Panc1 (cell line): ENCODE data around the gene GXYLT1. TPM values are rescaled to one million over a fixed set of nuclear protein-coding genes. Genes with fewer than 3 reads are reported as not detected.

Experiments
- ATAC-seq: fragments of 200-7000 bp; cut with Tn5 transposase; 2 replicates; pipeline ENCODE4 v1.9.1; 2020; ENCODE audit warnings: mild to moderate bottlenecking, moderate library complexity
- BruUV-seq: library from RNA; stranded (reverse); fragments of 400-500 nt; replicated peaks from 2 replicates; lab custom pipeline; 2021; lab: Mats Ljungman, UMichigan
- CTCF ChIA-PET: fragments of 300-600 bp; sonication (Branson Sonifier 250); formaldehyde crosslinking; loops from one replicate; lab custom pipeline; 2022; ENCODE audit warnings: antibody characterized with exemption; lab: Charles Lee
- POLR2A ChIA-PET: fragments of 300-600 bp; sonication (Branson Sonifier 250); formaldehyde crosslinking; loops from one replicate; lab custom pipeline; 2022; ENCODE audit warnings: antibody characterized with exemption; lab: Charles Lee
- DNase-seq: peaks from one replicate; pipeline ENCODE4 v3.0.0-alpha.2; 2010; ENCODE audit warnings: low read depth, low spot score
- H3K27ac ChIP-seq: 2 replicates; pipeline ENCODE4 v1.5.1; 2011; ENCODE audit warnings: mild to moderate bottlenecking, low read length, inconsistent platforms
- H3K27me3 ChIP-seq: fragments of 200-500 bp; sonication (Bioruptor generic); 2 replicates; pipeline ENCODE4 v1.6.0; 2014; ENCODE audit warnings: low read length, inconsistent platforms; ENCODE audit not compliant: control insufficient read depth, insufficient read depth
- H3K36me3 ChIP-seq: fragments of 200-500 bp; sonication (Bioruptor generic); 2 replicates; pipeline ENCODE4 v1.5.1; 2014; ENCODE audit warnings: inconsistent platforms, mild to moderate bottlenecking, low read length, moderate library complexity; ENCODE audit not compliant: control insufficient read depth, insufficient read depth
- H3K4me1 ChIP-seq: 2 replicates; pipeline ENCODE4 v1.5.1; 2011; ENCODE audit warnings: inconsistent platforms, mild to moderate bottlenecking, low read length, moderate library complexity; ENCODE audit not compliant: control insufficient read depth, insufficient read depth
- H3K4me3 ChIP-seq, 2 experiments: 2 replicates each; pipeline ENCODE4 v1.5.1; 2011 to 2012; ENCODE audit warnings: low read depth in 2 of 2, low read length in 2 of 2, mild to moderate bottlenecking in 2 of 2, inconsistent platforms in 1 of 2, moderate library complexity in 1 of 2
- H3K9me3 ChIP-seq: fragments of 200-500 bp; sonication (Bioruptor generic); 2 replicates; pipeline ENCODE4 v1.5.1; 2014; ENCODE audit warnings: low read depth, mild to moderate bottlenecking, inconsistent platforms, low read length, moderate library complexity; ENCODE audit not compliant: control insufficient read depth, insufficient read depth
- CTCF ChIP-seq: fragments of 450-650 bp; IDR thresholded peaks from 2 replicates; pipeline ENCODE4 v1.5.1; 2017; ENCODE audit warnings: mild to moderate bottlenecking
- POLR2AphosphoS5 ChIP-seq: IDR thresholded peaks from 2 replicates; pipeline ENCODE4 v1.6.1; 2012; ENCODE audit warnings: mild to moderate bottlenecking, low read depth, low read length, moderate library complexity
- REST ChIP-seq, 2 experiments: IDR thresholded peaks; 2 replicates each; pipeline ENCODE4 v1.6.1; 2011 to 2012; ENCODE audit warnings: low read depth in 2 of 2, control low read depth in 1 of 2, low read length in 1 of 2, mild to moderate bottlenecking in 1 of 2, moderate library complexity in 1 of 2; ENCODE audit not compliant: insufficient read depth in 1 of 2
- SIN3A ChIP-seq: IDR thresholded peaks from 2 replicates; pipeline ENCODE4 v1.6.1; 2012; ENCODE audit warnings: low read depth, mild to moderate bottlenecking, low read length, moderate library complexity, borderline replicate concordance; ENCODE audit not compliant: insufficient read depth
- TCF7L2 ChIP-seq: IDR thresholded peaks from 2 replicates; pipeline ENCODE4 v1.6.1; 2011; ENCODE audit warnings: mild to moderate bottlenecking, low read depth, low read length, inconsistent platforms
- in situ Hi-C: cut with HindIII; loops from 2 replicates; pipeline ENCODE4 v1.10.0; 2016; ENCODE audit warnings: low sequenced_read_pairs, low pct_unique_long_range_greater_than_20kb
- intact Hi-C: fragments of 100-400 bp; cut with micrococcal nuclease; formaldehyde crosslinking; loops from one replicate; pipeline ENCODE4 v1.10.0; 2022; ENCODE audit not compliant: unreplicated experiment
- total RNA-seq: library from RNA; stranded (reverse); gene quantifications from one replicate; pipeline ENCODE4 v1.2.1, GENCODE V29; 2021; ENCODE audit not compliant: unreplicated experiment

GXYLT1 gene
- total RNA-seq, 1 experiment from 2014 or later = 17.4 TPM

GRCh38 chr12:42070036-42070435 is 74.6 kb downstream of the GXYLT1 start:
- Histone ChIP-seq H3K36me3 (no peaks in the 10 kb centered on the region), H3K27ac (no peak overlapping the region), H3K27me3 (no peaks in the 10 kb centered on the region), H3K4me3 (no peak overlapping the region), H3K9me3 (no peaks in the 10 kb centered on the region), H3K4me1 (no peaks in the 10 kb centered on the region)
- in situ Hi-C loops (no loop called here), intact Hi-C loops (no loop called here)
- ChIA-PET CTCF (no interaction called here), POLR2A (no interaction called here)
- no peak for TF ChIP-seq CTCF
- TF ChIP-seq REST (IDR thresholded peaks at IDR 0.05; ENCODE audit: insufficient read depth in 1 of 2, low read depth in 2 of 2, low read length in 1 of 2) = no peak
- TF ChIP-seq SIN3A = no peak
- TF ChIP-seq POLR2AphosphoS5 = no peak
- no peak for TF ChIP-seq TCF7L2
- no TSS peak for BruUV-seq
- no peak for DNase-seq
- ATAC-seq = no peak

GRCh38 chr12:42059127-42059526 is 85.5 kb downstream of the GXYLT1 start:
- no peaks in the 10 kb centered on the region for H3K4me1 ChIP-seq
- ChIA-PET CTCF (no interaction called here), POLR2A (no interaction called here)
- no peak overlapping the region for H3K4me3 ChIP-seq
- ATAC-seq = no peak
- in situ Hi-C loops = no loop called here
- no peaks in the 10 kb centered on the region for H3K36me3 ChIP-seq
- intact Hi-C loops = no loop called here
- no peaks in the 10 kb centered on the region for H3K9me3 ChIP-seq
- H3K27ac ChIP-seq = no peak overlapping the region
- no peak for DNase-seq
- TF ChIP-seq POLR2AphosphoS5 (no peak), SIN3A (no peak), REST (IDR thresholded peaks at IDR 0.05; ENCODE audit: insufficient read depth in 1 of 2, low read depth in 2 of 2, low read length in 1 of 2) (no peak), CTCF (no peak), TCF7L2 (no peak)
- H3K27me3 ChIP-seq = no peaks in the 10 kb centered on the region
- BruUV-seq = no TSS peak
